ENCODE results near the gene SLC44A1. TPM values are rescaled to one million over a fixed set of nuclear protein-coding genes. Genes with fewer than 3 reads are reported as not detected.

Gene SLC44A1
- polyA plus RNA-seq, 1 of the 3 experiments (the other 2 are of a cell fraction): 4.5 TPM

DNA sequence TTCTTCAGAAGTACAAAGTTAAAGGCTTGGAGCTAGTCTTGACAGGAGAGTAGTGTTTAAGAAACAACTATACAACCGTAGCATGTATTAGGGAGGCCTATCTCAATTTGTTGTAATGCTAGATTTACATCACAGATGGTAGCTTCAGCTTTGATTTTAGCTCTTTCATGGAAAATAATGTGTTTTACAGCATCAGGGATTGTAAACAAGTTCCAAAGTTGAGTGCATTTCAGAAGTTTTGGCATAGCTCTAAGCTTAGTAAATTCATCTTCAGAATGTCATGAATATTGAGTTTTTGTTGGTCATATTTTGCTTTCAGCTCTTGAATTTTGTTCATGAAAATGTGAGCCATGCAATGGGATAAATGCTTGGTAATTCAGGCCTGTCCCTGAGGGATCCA lies 30.7 kb downstream of the SLC44A1 start (continued):
- TF ChIP-seq, protein P1, sequence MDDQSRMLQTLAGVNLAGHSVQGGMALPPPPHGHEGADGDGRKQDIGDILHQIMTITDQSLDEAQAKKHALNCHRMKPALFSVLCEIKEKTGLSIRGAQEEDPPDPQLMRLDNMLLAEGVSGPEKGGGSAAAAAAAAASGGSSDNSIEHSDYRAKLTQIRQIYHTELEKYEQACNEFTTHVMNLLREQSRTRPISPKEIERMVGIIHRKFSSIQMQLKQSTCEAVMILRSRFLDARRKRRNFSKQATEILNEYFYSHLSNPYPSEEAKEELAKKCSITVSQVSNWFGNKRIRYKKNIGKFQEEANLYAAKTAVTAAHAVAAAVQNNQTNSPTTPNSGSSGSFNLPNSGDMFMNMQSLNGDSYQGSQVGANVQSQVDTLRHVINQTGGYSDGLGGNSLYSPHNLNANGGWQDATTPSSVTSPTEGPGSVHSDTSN (IDR thresholded peaks at IDR 0.05): no peak
- TF ChIP-seq RAD21 (IDR thresholded peaks at IDR 0.05; ENCODE audit: low read length): no peak

DNA sequence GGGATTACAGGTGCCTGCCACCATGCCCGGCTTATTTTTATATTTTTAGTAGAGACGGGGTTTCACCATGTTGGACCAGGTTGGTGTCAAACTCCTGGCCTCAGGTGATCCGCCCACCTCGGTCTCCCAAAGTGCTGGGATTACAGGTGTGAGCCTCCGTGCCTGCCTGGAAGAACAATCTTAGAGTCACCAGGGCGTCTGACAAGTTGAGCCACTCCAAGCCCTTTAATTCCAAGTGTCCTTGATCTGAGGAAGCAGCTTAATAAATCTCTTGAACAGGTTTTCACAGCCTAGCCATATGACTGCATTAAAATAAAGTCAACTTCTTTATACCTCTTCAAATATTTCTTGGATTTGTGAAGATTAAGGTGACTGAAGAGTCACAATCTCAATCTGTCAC lies 31.5 kb downstream of the SLC44A1 start:
- no peaks in the 10 kb centered on the region for H3K27me3 ChIP-seq (ENCODE audit: insufficient read depth)
- POLR2A ChIA-PET: interaction anchor here (0.6 kb wide), 1 partner anchor 31 kb away, joined by 4 read pairs; the partner anchor contains the start of gene SLC44A1
- 67% methylated on average over 1 of the region's 6 CpGs for WGBS (ENCODE audit: low lambda C conversion rate)

DNA sequence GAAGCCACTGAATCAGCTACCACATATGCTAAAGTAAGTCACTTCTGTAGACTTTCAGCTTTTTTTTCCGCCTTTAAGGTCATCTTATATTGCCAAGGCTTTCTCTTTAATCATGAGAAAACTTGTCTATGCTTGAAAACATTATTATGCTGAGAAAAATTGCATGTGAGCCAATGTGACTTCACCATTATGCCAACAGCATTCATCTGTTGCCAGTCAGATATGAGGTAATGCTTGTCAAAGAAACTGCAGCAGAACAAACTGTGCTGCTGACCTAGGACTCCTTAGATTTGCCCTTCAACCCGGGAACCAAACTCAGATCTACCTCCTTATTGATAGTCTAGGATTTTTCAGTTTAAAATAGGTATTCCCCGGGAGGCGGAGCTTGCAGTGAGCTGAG lies 34.3 kb downstream of the SLC44A1 start:
- TF ChIP-seq, protein P1 (IDR thresholded peaks at IDR 0.05): no peak
- no peak for TF ChIP-seq RCOR1 (IDR thresholded peaks at IDR 0.05; ENCODE audit: low read length)
- TF ChIP-seq CHD2 (IDR thresholded peaks at IDR 0.05; ENCODE audit: low read length, partially characterized antibody): no peak
- TF ChIP-seq, protein P2, sequence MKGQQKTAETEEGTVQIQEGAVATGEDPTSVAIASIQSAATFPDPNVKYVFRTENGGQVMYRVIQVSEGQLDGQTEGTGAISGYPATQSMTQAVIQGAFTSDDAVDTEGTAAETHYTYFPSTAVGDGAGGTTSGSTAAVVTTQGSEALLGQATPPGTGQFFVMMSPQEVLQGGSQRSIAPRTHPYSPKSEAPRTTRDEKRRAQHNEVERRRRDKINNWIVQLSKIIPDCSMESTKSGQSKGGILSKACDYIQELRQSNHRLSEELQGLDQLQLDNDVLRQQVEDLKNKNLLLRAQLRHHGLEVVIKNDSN (IDR thresholded peaks at IDR 0.05; ENCODE audit: borderline replicate concordance, low read depth): no peak
- no peak for TF ChIP-seq GATA2 (CRISPR knock-in tag; IDR thresholded peaks at IDR 0.05)
- no peak for TF ChIP-seq GABPA (IDR thresholded peaks at IDR 0.05; ENCODE audit: low read depth)
- no peak for TF ChIP-seq MEF2A (IDR thresholded peaks at IDR 0.05; ENCODE audit: borderline replicate concordance, low read depth)
- no peak for TF ChIP-seq EZH2phosphoT487 (IDR thresholded peaks at IDR 0.05; ENCODE audit: borderline replicate concordance, low read depth)
- TF ChIP-seq, protein P3, sequence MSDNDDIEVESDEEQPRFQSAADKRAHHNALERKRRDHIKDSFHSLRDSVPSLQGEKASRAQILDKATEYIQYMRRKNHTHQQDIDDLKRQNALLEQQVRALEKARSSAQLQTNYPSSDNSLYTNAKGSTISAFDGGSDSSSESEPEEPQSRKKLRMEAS (IDR thresholded peaks at IDR 0.05; ENCODE audit: low read depth): no peak
- TF ChIP-seq NRF1 (IDR thresholded peaks at IDR 0.05; ENCODE audit: low read depth, low read length): no peak
- no peak for TF ChIP-seq RAD21 (IDR thresholded peaks at IDR 0.05; ENCODE audit: low read length)
- TF ChIP-seq POLR2AphosphoS5 (IDR thresholded peaks at IDR 0.05; ENCODE audit: low read depth, low read length): no peak
- no peak for TF ChIP-seq YY1 (IDR thresholded peaks at IDR 0.05; ENCODE audit: low read depth)
- no peak for TF ChIP-seq FOXJ3 (CRISPR knock-in tag; IDR thresholded peaks at IDR 0.05)
- no peak for TF ChIP-seq JUND (IDR thresholded peaks at IDR 0.05)
- TF ChIP-seq TEAD4 (IDR thresholded peaks at IDR 0.05; ENCODE audit: borderline replicate concordance, insufficient read depth): no peak
- no peak for TF ChIP-seq EP300 (IDR thresholded peaks at IDR 0.05; ENCODE audit: borderline replicate concordance in 1 of 2, low read depth in 1 of 2, low read length in 1 of 2)
- Histone ChIP-seq H2AFZ (ENCODE audit: low read depth) (no peak overlapping the region), H3K9ac (no peak overlapping the region), H3F3A (replicated peaks; ENCODE audit: insufficient read depth) (no peaks in the 10 kb centered on the region), H3K27ac (ENCODE audit: low read depth in 2 of 2, low read length in 1 of 2) (no peak overlapping the region), H3K36me3 (replicated peaks in 1 of 2; ENCODE audit: control insufficient read depth in 1 of 2, insufficient read depth in 2 of 2, low read length in 1 of 2) (no peaks in the 10 kb centered on the region), H3K27me3 (ENCODE audit: insufficient read depth) (no peaks in the 10 kb centered on the region), H3K4me3 (ENCODE audit: low read depth in 2 of 2, low read length in 1 of 2) (no peak overlapping the region), H4K20me1 (ENCODE audit: insufficient read depth) (no peaks in the 10 kb centered on the region), H3K4me2 (no peak overlapping the region), H3K79me2 (ENCODE audit: insufficient read depth) (no peaks in the 10 kb centered on the region), H3K4me1 (ENCODE audit: control insufficient read depth in 1 of 2, insufficient read depth in 2 of 2, low read depth in 1 of 2, low read length in 1 of 2) (no peaks in the 10 kb centered on the region; a peak in 1 of 4 replicates), H3K9me3 (no peaks in the 10 kb centered on the region), H3K9me2 (no peaks in the 10 kb centered on the region)
- no peak for DNase-seq
- 80% methylated on average over 4 of the region's 4 CpGs for WGBS (ENCODE audit: low lambda C conversion rate)
- CTCF ChIA-PET: interaction anchor here (1.1 kb wide), 1 partner anchor 9 kb away, joined by 3 read pairs; no protein-coding TSS in a partner anchor
- POLR2A ChIA-PET: no interaction called here

More for the DNA sequence above, 31.5 kb downstream of the SLC44A1 start:
- no peaks in the 10 kb centered on the region for H3K79me2 ChIP-seq (ENCODE audit: insufficient read depth)
- H4K20me1 ChIP-seq (ENCODE audit: insufficient read depth): no peaks in the 10 kb centered on the region
- H3K36me3 ChIP-seq (replicated peaks in 1 of 2; ENCODE audit: control insufficient read depth in 1 of 2, insufficient read depth in 2 of 2, low read length in 1 of 2): no peaks in the 10 kb centered on the region
- no peak overlapping the region for H2AFZ ChIP-seq (ENCODE audit: low read depth)
- no peak overlapping the region for H3K9ac ChIP-seq
- DNase-seq: no peak
- H3K27ac ChIP-seq (ENCODE audit: low read depth in 2 of 2, low read length in 1 of 2): no peak overlapping the region
- H3F3A ChIP-seq (replicated peaks; ENCODE audit: insufficient read depth): no peaks in the 10 kb centered on the region
- H3K4me1 ChIP-seq (ENCODE audit: control insufficient read depth in 1 of 2, insufficient read depth in 2 of 2, low read depth in 1 of 2, low read length in 1 of 2): no peaks in the 10 kb centered on the region; a peak in 1 of 4 replicates
- H3K9me2 ChIP-seq: no peaks in the 10 kb centered on the region
- TF ChIP-seq EZH2phosphoT487 (IDR thresholded peaks at IDR 0.05; ENCODE audit: borderline replicate concordance, low read depth) (no peak), YY1 (IDR thresholded peaks at IDR 0.05; ENCODE audit: low read depth) (no peak), TEAD4 (IDR thresholded peaks at IDR 0.05; ENCODE audit: borderline replicate concordance, insufficient read depth) (no peak)
- TF ChIP-seq, protein P4, sequence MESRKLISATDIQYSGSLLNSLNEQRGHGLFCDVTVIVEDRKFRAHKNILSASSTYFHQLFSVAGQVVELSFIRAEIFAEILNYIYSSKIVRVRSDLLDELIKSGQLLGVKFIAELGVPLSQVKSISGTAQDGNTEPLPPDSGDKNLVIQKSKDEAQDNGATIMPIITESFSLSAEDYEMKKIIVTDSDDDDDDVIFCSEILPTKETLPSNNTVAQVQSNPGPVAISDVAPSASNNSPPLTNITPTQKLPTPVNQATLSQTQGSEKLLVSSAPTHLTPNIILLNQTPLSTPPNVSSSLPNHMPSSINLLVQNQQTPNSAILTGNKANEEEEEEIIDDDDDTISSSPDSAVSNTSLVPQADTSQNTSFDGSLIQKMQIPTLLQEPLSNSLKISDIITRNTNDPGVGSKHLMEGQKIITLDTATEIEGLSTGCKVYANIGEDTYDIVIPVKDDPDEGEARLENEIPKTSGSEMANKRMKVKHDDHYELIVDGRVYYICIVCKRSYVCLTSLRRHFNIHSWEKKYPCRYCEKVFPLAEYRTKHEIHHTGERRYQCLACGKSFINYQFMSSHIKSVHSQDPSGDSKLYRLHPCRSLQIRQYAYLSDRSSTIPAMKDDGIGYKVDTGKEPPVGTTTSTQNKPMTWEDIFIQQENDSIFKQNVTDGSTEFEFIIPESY (IDR thresholded peaks at IDR 0.05; ENCODE audit: borderline replicate concordance, low read depth): no peak
- no peak overlapping the region for H3K4me2 ChIP-seq
- no peaks in the 10 kb centered on the region for H3K9me3 ChIP-seq
- H3K4me3 ChIP-seq (ENCODE audit: low read depth in 2 of 2, low read length in 1 of 2): no peak overlapping the region
- CTCF ChIA-PET: interaction anchor here (0.8 kb wide), 1 partner anchor 31 kb away, joined by 3 read pairs; the partner anchor contains the start of gene SLC44A1
